PC-9 (cell line): ENCODE results near the gene TELO2.

ENCODE experiments used
- CTCF ChIP-seq: fragments of 200-600 bp; sonication (generic); conservative IDR thresholded peaks from 2 replicates; pipeline ENCODE4 v1.6.1; 2017; ENCODE audit warnings: mixed run types, antibody characterized with exemption, mild to moderate bottlenecking, moderate library complexity
- EZH2 ChIP-seq: fragments of 200-600 bp; sonication (generic); IDR thresholded peaks from 2 replicates; pipeline ENCODE4 v1.8.0; 2017; ENCODE audit warnings: antibody characterized with exemption, low read depth

- TF ChIP-seq CTCF (no peak), EZH2 (no peak)
Observed at GRCh38 chr16:1485847-1486496, 7.2 kb upstream of the TELO2 start.
